A673 (cell line): ENCODE results near the gene MAP2K6. TPM values are rescaled to one million over a fixed set of nuclear protein-coding genes. Genes with fewer than 3 reads are reported as not detected.
A peak's percentile ranks its signal among the peaks of the same experiment; 100 is the strongest.

Experiments
- BruUV-seq: library from RNA; stranded (reverse); fragments of 400-500 nt; replicated peaks from 2 replicates; lab custom pipeline; 2021; lab: Mats Ljungman, UMichigan
- CTCF ChIA-PET: fragments of 300-600 bp; sonication (Branson Sonifier 250); formaldehyde crosslinking; loops from one replicate; lab custom pipeline; 2022; ENCODE audit warnings: antibody characterized with exemption; lab: Charles Lee
- POLR2A ChIA-PET: fragments of 300-600 bp; sonication (Branson Sonifier 250); formaldehyde crosslinking; loops from one replicate; lab custom pipeline; 2022; ENCODE audit warnings: antibody characterized with exemption; ENCODE audit not compliant: low non-redundant PET; lab: Charles Lee
- DNase-seq: peaks from one replicate; pipeline ENCODE4 v3.0.0-alpha.2; 2015; ENCODE audit warnings: low spot score
- H3K27ac ChIP-seq: fragments of 200-600 bp; sonication (generic); 2 replicates; pipeline ENCODE4 v1.5.1; 2016; ENCODE audit warnings: mixed run types, low read depth, mild to moderate bottlenecking, mixed read lengths, antibody characterized with exemption, low read length; ENCODE audit not compliant: poor library complexity, severe bottlenecking
- H3K27me3 ChIP-seq: fragments of 200-600 bp; sonication (generic); replicated peaks from 2 replicates; pipeline ENCODE4 v1.6.1; 2017; ENCODE audit warnings: mixed run types, low read depth, mild to moderate bottlenecking, mixed read lengths, antibody characterized with exemption, low read length; ENCODE audit not compliant: insufficient read depth, poor library complexity
- H3K36me3 ChIP-seq: fragments of 200-600 bp; sonication (generic); 2 replicates; pipeline ENCODE4 v1.6.1; 2016; ENCODE audit warnings: mixed run types, mild to moderate bottlenecking, mixed read lengths, antibody characterized with exemption, low read length; ENCODE audit not compliant: insufficient read depth, poor library complexity, severe bottlenecking
- H3K4me1 ChIP-seq: fragments of 200-600 bp; sonication (generic); 2 replicates; pipeline ENCODE4 v1.6.1; 2017; ENCODE audit warnings: mixed run types, mild to moderate bottlenecking, mixed read lengths, antibody characterized with exemption, low read length; ENCODE audit not compliant: insufficient read depth, poor library complexity, severe bottlenecking
- H3K4me3 ChIP-seq: fragments of 200-600 bp; sonication (generic); 2 replicates; pipeline ENCODE4 v1.5.1; 2016; ENCODE audit warnings: low read depth, mixed run types, mild to moderate bottlenecking, mixed read lengths, low read length; ENCODE audit not compliant: poor library complexity, severe bottlenecking
- H3K9me3 ChIP-seq: fragments of 200-600 bp; sonication (generic); 2 replicates; pipeline ENCODE4 v1.6.1; 2016; ENCODE audit warnings: mixed run types, low read depth, mild to moderate bottlenecking, mixed read lengths, antibody characterized with exemption, low read length; ENCODE audit not compliant: poor library complexity, severe bottlenecking
- CTCF ChIP-seq: fragments of 300-800, 200-600 bp; sonication (generic); conservative IDR thresholded peaks from 2 replicates; pipeline ENCODE4 v1.5.1; 2017; ENCODE audit warnings: low read depth, mild to moderate bottlenecking, antibody characterized with exemption, low read length, moderate library complexity, mixed read lengths
- EZH2 ChIP-seq: fragments of 200-600 bp; sonication (generic); IDR thresholded peaks from 2 replicates; pipeline ENCODE4 v1.6.1; 2017; ENCODE audit warnings: borderline replicate concordance, low read depth, mild to moderate bottlenecking, mixed read lengths, antibody characterized with exemption, low read length; ENCODE audit not compliant: poor library complexity, severe bottlenecking
- intact Hi-C: fragments of 100-400 bp; cut with micrococcal nuclease; formaldehyde crosslinking; loops from one replicate; pipeline ENCODE4 v1.10.0; 2022; ENCODE audit not compliant: unreplicated experiment
- total RNA-seq: library from RNA; stranded (reverse); gene quantifications from 2 replicates; pipeline ENCODE4 v1.2.3, GENCODE V29; 2021

MAP2K6 gene
- total RNA-seq, 1 experiment from 2014 or later = 14.1 TPM

- peak; percentile 25 for DNase-seq
- no peaks in the 10 kb centered on the region for H3K36me3 ChIP-seq
- no peak for TF ChIP-seq EZH2
- no peak for TF ChIP-seq CTCF
- no TSS peak for BruUV-seq
- H3K4me3 ChIP-seq = no peak overlapping the region
- H3K4me1 ChIP-seq = no peaks in the 10 kb centered on the region
- no peak overlapping the region for H3K27ac ChIP-seq
- no peaks in the 10 kb centered on the region for H3K9me3 ChIP-seq
- intact Hi-C loops = no loop called here
- ChIA-PET CTCF (no interaction called here), POLR2A (no interaction called here)
- no peaks in the 10 kb centered on the region for H3K27me3 ChIP-seq
Observed at GRCh38 chr17:69539781-69540319, 125.4 kb downstream of the MAP2K6 start.

DNA sequence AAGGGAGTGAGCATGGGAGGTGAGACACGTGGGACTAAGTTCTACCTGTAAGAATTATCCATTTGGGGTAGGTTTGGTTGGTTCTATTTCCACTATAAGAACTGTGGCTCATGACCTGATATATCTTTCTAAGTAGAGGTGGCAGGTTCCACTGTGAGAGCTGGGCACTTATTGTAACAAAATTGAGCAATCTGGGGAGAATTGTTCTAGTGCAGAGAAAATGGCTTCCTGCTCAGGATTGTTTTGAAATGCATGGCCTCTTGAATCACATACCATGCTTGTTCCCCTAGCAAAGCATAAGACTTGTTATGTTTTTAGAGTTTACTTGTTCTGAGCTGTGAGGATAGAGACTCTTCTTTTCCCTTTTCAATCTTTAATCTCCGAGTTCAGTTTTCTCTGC lies 125.9 kb downstream of the MAP2K6 start:
- Histone ChIP-seq H3K27me3 (no peaks in the 10 kb centered on the region), H3K36me3 (no peaks in the 10 kb centered on the region), H3K9me3 (no peaks in the 10 kb centered on the region), H3K4me3 (no peak overlapping the region), H3K27ac (no peak overlapping the region), H3K4me1 (no peaks in the 10 kb centered on the region)
- no TSS peak for BruUV-seq
- intact Hi-C loops = no loop called here
- DNase-seq = no peak
- no peak for TF ChIP-seq EZH2
- POLR2A ChIA-PET = no interaction called here
- CTCF ChIA-PET = no interaction called here

DNA sequence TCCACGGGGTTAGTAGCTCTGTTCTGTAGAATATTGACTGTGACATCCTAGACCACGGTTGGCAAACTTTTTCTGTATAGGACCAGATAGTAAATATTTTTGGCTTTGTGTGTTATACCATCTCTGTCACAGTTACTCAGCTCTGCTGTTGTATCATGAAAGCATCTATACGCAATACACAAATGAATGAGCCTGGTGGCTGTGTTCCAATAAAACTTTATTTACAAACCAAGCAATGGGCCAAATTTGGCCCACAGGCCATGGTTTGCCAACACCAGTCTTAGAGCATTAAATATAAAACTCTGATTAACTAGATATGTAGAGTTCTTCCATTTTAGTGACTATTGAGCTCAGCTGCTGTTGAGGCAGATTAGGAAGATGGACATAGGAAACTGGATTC lies 132.7 kb downstream of the MAP2K6 start:
- ChIA-PET POLR2A (interaction anchor here (0.7 kb wide), 1 partner anchor 12 kb away, joined by 3 read pairs; no protein-coding TSS in a partner anchor), CTCF (no interaction called here)
- Histone ChIP-seq H3K27me3 (no peaks in the 10 kb centered on the region), H3K4me1 (no peaks in the 10 kb centered on the region), H3K9me3 (no peaks in the 10 kb centered on the region), H3K4me3 (no peak overlapping the region), H3K27ac (no peak overlapping the region), H3K36me3 (no peaks in the 10 kb centered on the region)
- TF ChIP-seq CTCF = no peak
- intact Hi-C loops = no loop called here
- BruUV-seq = no TSS peak
- no peak for DNase-seq

GRCh38 chr17:69547947-69548346 lies 133.4 kb downstream of the MAP2K6 start:
- intact Hi-C loops = no loop called here
- POLR2A ChIA-PET = no interaction called here
- Histone ChIP-seq H3K9me3 (no peaks in the 10 kb centered on the region), H3K27ac (no peak overlapping the region), H3K4me1 (no peaks in the 10 kb centered on the region), H3K4me3 (no peak overlapping the region), H3K27me3 (no peaks in the 10 kb centered on the region), H3K36me3 (no peaks in the 10 kb centered on the region)
- TF ChIP-seq CTCF (no peak), EZH2 (no peak)
- CTCF ChIA-PET = no interaction called here
- DNase-seq = no peak
- BruUV-seq = no TSS peak
